PFSK-1 (cell line): ENCODE measurements around the gene KCNQ1OT1.

Experiments
- POLR2AphosphoS5 ChIP-seq: IDR thresholded peaks from 2 replicates; pipeline ENCODE4 v1.6.1; 2012; ENCODE audit warnings: low read depth, mild to moderate bottlenecking, control low read depth, low read length, moderate library complexity
- REST ChIP-seq, 2 experiments: IDR thresholded peaks; 2 replicates each; pipeline versions ENCODE4 v1.6.1 to v1.8.0; 2011 to 2012; ENCODE audit warnings: low read depth in 2 of 2, low read length in 2 of 2, control low read depth in 1 of 2, inconsistent platforms in 1 of 2, mild to moderate bottlenecking in 1 of 2, moderate library complexity in 1 of 2; ENCODE audit not compliant: insufficient read depth in 1 of 2
- SIN3A ChIP-seq: IDR thresholded peaks from 2 replicates; pipeline ENCODE4 v1.6.1; 2012; ENCODE audit warnings: mild to moderate bottlenecking, low read length, moderate library complexity, borderline replicate concordance; ENCODE audit not compliant: insufficient read depth
- TAF1 ChIP-seq: IDR thresholded peaks from 2 replicates; pipeline ENCODE4 v1.6.1; 2012; ENCODE audit warnings: low read length, control low read depth, borderline replicate concordance; ENCODE audit not compliant: insufficient read depth

GRCh38 chr11:2734181-2735052 is 34.6 kb upstream of the KCNQ1OT1 start:
- TF ChIP-seq REST (IDR thresholded peaks at IDR 0.05; ENCODE audit: insufficient read depth in 1 of 2, low read depth in 2 of 2, low read length in 2 of 2) (no peak), TAF1 (no peak), POLR2AphosphoS5 (no peak), SIN3A (no peak)
